ENCODE measurements around the gene KLHDC4.
A peak's percentile ranks its signal among the peaks of the same experiment; 100 is the strongest.
"Not testable (repeated sequence)": the region's sequence is repeated elsewhere in the genome, so short reads cannot be mapped to it uniquely, and the experiment has no call there.

KLHDC4 gene

GRCh38 chr16:87720446-87720845 is 45.3 kb downstream of the KLHDC4 start:
- DNase-seq (ENCODE audit: low read depth) = no peak

DNA sequence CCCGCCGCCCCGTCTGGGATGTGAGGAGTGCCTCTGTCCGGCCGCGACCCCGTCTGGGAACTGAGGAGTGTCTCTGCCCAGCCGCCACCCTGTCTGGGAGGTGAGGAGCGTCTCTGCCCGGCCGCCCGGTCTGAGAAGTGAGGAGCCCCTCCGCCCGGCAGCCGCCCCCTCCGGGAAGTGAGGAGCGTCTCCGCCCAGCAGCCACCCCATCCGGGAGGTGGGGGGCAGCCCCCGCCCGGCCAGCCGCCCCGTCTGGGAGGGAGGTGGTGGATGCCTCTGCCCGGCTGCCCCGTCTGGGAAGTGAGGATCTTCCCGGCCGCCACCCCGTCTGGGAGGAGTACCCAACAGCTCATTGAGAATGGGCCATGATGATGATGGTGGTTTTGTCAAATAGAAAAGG is 47.0 kb downstream of the KLHDC4 start:
- DNase-seq (ENCODE audit: low read depth) = not testable (repeated sequence)

DNA sequence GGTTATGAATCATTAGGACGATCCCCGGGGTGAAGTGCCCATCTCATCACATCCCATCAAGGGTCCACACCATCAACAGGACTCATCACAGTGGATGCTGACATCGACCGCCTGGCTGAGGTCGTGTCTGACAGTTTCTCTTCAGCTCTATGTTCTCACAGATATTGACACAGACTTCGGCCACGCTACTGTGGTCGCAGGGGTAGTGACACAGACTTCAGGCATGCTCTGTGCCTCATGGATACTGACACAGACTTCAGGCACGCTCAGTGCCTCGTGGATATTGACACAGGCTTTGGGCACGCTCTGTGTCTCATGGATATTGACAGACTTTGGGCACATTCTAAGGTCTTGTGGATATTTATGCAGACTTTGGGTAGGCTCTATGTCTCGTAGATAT is 50.1 kb downstream of the KLHDC4 start:
- no peak for DNase-seq (ENCODE audit: low read depth)

DNA sequence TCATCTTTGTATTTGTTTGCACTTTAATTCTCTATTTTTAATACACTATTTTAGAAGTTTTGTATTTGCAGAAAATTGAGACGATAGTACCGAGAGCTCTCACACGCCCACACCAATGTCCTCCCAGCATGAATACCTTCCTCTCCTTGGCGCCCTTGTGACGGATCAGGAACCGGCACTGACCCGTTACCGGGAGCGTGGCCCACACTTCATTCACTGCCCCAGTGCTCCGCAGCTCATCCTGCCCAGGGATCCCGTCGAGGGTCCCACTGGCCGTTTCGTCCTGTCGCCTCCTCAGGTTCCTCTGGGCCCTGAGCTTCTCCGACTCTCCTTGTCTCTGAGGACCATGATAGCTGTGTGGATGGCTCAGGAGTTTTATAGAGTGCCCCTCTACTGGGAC is 50.6 kb downstream of the KLHDC4 start:
- DNase-seq (ENCODE audit: low read depth) = no peak

- peak; percentile 15 for DNase-seq (ENCODE audit: low read depth)
Measured at GRCh38 chr16:87713451-87714229, 52.1 kb downstream of the KLHDC4 start.

DNA sequence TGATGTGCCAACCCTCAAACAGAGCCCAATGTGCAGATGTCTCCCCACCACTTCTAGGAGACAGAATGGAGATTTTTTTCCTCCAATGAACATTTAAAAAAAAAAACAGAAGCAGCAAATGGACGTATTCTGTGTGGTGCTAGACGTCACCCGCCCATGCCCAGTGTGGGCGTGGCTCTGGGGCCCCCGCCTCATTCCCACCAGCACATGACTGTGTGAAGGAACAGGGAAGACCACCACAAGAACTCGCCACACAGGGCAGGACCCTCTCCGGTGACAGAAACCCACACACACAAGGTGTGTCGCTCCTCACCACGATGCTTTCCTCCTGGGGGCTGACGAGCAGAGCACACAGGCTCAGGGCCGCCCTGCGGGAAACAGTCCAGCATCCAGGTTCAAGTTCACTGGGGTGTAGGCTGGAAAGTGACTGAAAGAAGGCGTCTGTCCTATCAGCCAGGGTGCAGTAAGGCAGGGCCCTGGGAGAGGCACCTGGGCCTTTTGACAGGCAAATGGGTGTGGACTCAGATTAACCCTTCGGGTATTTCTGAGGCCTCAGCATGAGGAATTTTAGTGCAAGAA is 53.5 kb downstream of the KLHDC4 start:
- no peak for DNase-seq (ENCODE audit: low read depth)

DNA sequence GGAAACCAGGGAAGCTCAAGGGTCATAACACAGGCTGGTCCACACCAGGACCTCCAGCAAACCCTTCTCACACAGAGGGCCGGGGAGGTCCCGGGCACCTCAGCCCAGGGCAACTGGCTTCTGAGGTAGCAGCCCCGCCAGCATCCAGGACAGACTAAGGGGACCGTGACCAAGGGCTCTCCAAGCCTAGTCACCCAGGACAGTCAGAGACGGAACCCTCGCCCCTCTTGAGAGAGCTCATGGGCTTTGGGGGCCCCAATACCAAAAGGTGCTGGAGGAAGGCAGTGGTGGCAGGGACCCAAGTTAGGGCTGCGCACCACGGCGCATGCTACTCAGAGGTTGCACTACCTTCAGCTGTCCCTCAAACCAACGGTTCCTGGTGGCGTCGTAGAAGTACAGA is 54.9 kb downstream of the KLHDC4 start:
- no peak for DNase-seq (ENCODE audit: low read depth)

DNA sequence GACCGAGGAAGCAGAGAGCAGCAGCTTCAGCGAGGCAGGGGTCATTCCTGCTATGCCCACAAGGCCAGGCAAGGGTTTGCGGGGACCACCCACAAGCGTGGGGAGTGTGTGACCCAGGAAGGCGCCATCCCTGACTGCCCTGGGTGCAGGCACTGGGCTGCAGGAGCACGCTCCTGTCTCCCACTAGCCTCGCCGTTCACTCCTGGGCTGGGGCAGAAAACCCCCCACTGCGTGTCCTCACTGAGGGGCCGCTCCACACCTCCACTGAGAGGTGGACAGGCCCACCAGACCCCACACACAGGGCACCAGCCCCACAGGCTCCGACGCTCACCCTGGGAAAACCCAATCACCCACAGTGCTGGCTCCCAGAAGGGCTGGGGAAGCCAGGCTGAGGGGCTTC is 56.1 kb downstream of the KLHDC4 start:
- no peak for DNase-seq (ENCODE audit: low read depth)

- DNase-seq (ENCODE audit: low read depth) = no peak
Measured at GRCh38 chr16:87708881-87709638, 56.7 kb downstream of the KLHDC4 start.

- DNase-seq (ENCODE audit: low read depth) = no peak
Measured at GRCh38 chr16:87707714-87708580, 57.8 kb downstream of the KLHDC4 start.

DNA sequence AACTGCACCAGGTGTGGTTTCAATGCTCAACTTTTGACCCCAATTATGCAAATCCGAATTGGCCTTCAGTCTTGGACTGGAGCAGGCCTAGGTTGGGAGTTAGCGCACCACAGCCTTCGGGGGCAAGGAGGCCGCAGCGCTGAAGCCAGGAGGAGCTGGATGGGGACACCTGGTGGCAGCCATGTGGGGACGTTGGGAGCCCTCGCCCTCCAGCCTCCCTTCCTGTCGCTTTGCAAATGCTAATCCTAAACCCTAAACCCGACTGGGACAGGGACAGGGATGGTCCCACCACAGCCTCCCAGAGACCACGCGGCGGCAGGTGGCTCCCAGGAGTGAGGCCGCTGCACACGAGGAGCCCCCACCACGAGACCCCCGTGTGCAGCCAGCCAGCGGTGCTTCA is 58.7 kb downstream of the KLHDC4 start:
- DNase-seq (ENCODE audit: low read depth) = no peak

DNA sequence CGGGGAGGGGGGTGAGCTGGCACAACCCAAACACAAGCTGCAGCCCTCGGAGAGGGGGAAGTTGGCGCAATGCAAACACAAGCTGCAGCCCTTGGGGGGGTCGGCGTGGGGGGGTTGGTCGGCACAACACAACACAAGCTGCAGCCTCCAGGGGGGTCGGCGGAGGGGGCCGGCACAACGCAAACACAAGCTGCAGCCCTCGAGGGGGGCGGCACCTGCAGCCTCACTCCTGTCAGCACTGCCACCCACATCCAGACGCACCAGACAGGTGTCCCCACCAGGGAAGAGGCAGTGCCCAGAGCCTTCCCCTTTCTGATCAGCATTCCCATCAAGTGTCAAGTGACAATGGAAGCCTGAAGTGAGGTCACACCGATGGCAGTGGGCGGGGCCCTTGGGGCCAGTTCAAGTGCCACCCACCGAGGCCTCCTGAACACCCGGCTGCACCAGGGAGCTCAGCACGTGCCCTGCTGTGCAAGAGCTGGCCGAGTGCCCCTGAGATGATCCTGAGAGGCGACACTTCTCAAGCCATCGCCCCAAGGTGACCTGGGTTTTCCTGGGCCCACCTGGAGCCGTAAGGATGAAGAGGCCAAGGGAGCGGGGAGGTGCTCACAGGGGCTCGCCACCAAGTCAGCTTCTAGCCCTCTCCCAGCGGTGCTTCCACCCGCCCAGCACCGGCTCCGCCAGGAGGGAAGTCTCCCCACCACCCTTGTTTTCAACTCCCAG is 59.3 kb downstream of the KLHDC4 start:
- DNase-seq (ENCODE audit: low read depth) = no peak

GRCh38 chr16:87705771-87706277 is 60.0 kb downstream of the KLHDC4 start:
- DNase-seq (ENCODE audit: low read depth) = no peak

GRCh38 chr16:87704754-87705353 is 60.9 kb downstream of the KLHDC4 start:
- no peak for DNase-seq (ENCODE audit: low read depth)

DNA sequence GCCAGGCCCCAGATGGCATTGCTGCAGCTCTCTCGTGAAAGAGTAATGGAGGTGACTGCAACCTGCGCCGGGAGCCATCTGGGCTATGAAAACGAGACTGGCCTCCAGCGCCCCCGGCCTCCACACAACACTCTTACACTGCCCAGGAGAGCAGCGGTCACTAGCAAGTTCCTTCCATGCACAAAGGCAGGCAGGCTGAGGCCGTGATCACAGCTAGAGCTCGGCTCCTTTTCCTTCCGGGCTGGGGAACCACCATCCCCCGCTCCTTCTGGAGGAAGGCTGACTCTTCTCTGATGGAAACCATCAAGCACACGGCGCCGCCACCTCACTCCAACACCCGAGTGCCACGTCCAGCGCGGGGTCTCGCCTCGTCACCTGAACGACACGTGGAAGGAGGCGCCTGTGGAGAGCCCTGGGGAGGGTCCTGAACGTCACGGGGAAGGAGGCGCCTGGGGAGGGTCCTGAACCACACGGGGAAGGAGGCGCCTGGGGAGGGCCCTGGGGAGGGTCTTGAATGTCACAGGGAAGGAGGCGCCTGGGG is 61.9 kb downstream of the KLHDC4 start:
- DNase-seq (ENCODE audit: low read depth) = no peak

- DNase-seq (ENCODE audit: low read depth) = no peak
Measured at GRCh38 chr16:87703071-87703470, 62.7 kb downstream of the KLHDC4 start.

DNA sequence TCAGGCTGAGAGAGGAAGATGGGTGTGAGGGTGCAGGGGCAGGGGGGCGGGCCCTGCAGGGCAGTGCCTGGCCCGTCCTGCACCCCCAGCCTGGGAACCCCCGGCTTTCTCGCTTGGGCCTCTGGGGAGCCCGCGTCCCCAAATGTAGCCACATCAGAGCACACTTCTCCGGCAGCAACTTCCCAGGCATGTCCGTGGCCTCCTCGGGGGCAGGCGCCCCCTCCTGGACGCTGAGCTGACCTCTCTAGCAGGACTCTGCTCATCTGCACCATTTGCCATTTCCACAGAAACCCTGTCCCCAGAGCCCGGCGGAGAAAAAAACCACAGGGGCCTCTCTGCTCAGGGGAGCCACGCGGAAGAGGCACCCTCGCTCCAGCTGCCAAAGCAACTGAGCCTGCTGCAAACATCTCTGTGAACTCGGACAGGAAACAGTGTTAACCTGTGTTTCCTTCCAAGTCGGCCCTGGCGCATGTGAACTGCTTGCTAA is 63.4 kb downstream of the KLHDC4 start:
- peak; percentile 6 for DNase-seq (ENCODE audit: low read depth)

- DNase-seq (ENCODE audit: low read depth) = no peak
Measured at GRCh38 chr16:87701505-87701921, 64.3 kb downstream of the KLHDC4 start.

DNA sequence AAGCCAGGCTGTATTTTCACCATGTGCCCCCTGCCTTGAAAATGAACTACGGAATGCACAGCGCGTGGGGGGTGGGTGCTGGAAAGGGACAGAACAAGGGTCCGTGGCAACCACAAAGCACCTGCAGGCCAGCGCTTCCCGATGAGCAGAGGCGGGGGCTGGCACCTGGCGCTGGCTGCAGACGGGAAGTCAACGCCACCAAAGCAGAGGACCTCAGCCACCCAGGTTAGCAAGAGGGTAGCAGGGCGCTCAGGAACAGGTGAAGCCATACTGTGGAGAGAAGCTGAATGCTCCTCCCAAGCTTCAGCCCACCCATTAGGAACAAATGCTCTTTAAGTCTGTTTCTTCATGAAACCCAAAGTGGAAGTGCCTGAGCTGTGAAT is 64.7 kb downstream of the KLHDC4 start:
- DNase-seq (ENCODE audit: low read depth) = no peak

- no peak for DNase-seq (ENCODE audit: low read depth)
Measured at GRCh38 chr16:87700406-87701077, 65.2 kb downstream of the KLHDC4 start.

All from stimulated activated CD8-positive, alpha-beta memory T cell treated with anti-CD3 and anti-CD28 coated beads, Interleukin-7, amount 100 ng/mL, for 24 hours (primary cell).